Measurements from ENCODE around the gene GALNT18.
A peak's percentile ranks its signal among the peaks of the same experiment; 100 is the strongest.

The GALNT18 gene

GRCh38 chr11:11493698-11494097, 128.1 kb downstream of the GALNT18 start:
- DNase-seq: no peak

GRCh38 chr11:11491589-11491988, 130.2 kb downstream of the GALNT18 start:
- no peak for DNase-seq

DNA sequence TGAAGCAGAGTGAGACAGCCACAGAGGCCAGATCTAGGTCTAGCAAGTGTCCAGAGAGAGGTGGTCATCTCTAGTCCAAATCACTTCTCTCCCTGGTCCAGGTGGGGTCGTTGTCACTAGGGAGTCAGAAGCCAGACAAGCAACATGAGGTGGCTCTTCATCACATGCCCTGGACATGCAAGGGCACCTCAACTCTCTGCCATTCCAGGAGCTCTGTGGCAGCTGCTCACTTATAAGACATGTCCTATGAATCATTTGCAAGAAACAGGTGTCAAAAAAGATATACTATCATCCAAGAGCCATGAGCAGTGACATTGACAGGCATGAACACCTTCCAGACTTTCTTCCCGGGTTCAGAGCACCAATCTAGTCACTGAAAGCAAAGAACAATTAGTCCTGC, 130.8 kb downstream of the GALNT18 start:
- no peak for DNase-seq

DNA sequence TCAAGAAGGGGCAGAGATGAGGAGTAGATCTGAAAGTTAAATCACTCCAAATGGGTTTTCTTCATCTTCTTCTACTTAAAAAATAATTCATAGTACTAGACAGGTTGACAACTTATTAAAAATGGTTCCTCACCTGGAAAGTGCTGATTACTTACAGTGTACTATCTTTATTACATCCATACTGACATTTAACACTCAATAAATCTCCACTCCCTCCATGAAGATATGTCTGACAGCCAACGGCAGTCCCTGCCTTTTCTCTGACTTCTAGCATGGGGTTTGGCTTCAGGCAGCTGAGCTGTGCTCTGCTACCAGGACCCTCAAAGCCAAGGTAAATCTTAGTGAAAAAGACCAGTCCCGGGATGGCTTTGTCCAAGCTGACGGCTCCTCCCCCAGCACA, 135.4 kb downstream of the GALNT18 start:
- DNase-seq: no peak

GRCh38 chr11:11486002-11486401, 135.8 kb downstream of the GALNT18 start:
- DNase-seq: no peak

GRCh38 chr11:11483627-11484026, 138.2 kb downstream of the GALNT18 start:
- DNase-seq: no peak

GRCh38 chr11:11482730-11483129, 139.1 kb downstream of the GALNT18 start:
- DNase-seq: no peak

- DNase-seq: no peak
Observed at GRCh38 chr11:11481371-11481770, 140.4 kb downstream of the GALNT18 start.

GRCh38 chr11:11480971-11481370, 140.8 kb downstream of the GALNT18 start:
- DNase-seq: no peak

DNA sequence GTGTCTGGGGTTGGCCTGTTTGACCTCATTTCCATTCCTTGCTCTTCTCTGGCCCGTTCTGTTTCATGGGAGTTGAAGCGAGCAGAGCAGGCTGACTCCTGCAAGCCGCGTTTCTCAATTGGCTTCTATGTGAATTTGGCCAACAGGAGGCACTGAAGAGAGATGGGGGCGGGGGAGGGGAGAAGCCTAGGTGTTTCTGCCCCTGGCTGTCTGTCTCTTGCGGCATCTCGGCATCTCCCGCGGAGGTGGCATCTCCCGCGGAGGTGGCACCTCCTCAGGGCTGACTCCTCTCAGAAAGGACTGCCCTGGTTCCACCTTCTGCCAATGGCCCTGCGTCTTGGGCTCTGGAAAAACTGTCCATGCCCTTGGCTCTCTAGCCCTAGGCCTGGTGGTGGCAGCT, 143.1 kb downstream of the GALNT18 start:
- no peak for DNase-seq

GRCh38 chr11:11477695-11478420, 143.9 kb downstream of the GALNT18 start:
- no peak for DNase-seq

DNA sequence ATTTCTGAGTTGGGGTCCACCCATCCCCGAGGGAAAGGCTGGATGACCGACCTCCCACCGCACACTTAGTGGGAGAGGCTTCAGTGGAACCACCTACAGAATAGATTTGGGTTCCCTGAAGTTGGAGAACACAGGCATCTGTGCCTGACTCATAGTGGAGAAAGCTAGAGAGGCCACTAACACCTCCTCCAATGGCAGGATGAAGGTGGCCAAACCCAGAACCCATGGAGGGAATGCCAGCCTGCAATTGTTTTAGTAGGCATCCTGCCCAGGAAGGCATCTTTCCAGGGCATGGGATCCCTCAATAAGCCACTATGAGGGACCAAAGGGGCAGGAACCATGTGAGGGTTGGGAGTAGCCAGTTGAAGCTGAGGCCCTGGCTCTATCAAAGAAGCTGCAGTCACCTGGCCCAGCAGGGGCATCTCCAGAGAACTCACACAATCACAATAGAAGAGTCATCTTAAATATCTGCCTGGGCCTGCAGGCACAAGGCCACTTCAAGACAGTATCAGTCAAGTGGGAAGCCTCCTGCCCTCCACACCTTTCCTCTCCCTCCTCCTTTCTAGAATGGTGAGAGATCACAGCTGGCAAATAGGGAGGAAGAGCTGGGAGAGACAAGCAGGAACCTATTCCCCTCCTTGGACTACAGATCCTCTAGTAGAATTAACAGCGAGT, 144.7 kb downstream of the GALNT18 start:
- no peak for DNase-seq

DNA sequence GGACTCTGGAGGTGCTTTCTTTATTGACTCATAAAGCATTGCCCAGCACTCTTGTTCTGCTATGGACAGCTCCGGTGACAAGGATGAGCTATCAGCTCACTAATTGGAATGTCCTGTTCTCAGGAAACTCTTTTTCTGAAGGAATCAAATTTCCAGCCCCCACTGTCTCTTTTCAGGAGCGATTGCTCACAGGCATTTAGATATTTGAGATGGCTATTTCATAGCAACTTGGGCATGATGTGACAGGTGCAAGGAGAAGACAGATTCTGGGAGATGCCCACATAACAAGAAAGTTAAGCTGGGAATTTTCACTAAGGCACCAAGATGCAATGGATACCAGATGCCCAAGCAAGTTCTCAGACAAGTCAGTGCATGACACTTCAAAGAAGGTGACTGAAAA, 145.3 kb downstream of the GALNT18 start:
- no peak for DNase-seq

GRCh38 chr11:11472106-11472505, 149.7 kb downstream of the GALNT18 start:
- peak; percentile 34 for DNase-seq

- no peak for DNase-seq
Observed at GRCh38 chr11:11471201-11471600, 150.6 kb downstream of the GALNT18 start.

GRCh38 chr11:11468954-11469353, 152.9 kb downstream of the GALNT18 start:
- no peak for DNase-seq

- DNase-seq: no peak
Observed at GRCh38 chr11:11467312-11467711, 154.5 kb downstream of the GALNT18 start.

- peak; percentile 3 for DNase-seq
Observed at GRCh38 chr11:11464555-11464954, 157.2 kb downstream of the GALNT18 start.

- DNase-seq: peak; percentile 46
Observed at GRCh38 chr11:11463405-11463804, 158.4 kb downstream of the GALNT18 start.

- DNase-seq: no peak
Observed at GRCh38 chr11:11461473-11461872, 160.3 kb downstream of the GALNT18 start.

DNA sequence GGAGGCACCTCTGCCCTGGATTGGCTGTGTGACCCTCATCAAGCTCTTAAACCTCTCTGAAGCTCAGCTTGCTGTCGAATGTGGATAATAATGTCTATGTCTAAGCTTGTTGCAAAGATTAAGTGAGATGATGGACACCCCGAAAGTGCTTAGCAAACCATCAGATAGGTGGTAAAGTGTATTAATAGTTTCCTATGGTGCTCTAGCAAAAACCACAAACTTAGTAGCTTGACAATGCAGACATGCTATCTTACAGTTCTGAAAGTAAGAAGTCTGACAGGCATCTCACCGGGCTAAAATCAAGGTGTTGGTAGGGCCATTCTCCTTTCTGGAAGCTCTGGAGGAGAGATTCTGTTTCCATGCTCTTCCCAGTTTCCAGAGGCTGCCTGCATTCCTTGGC, 162.2 kb downstream of the GALNT18 start:
- no peak for DNase-seq

DNA sequence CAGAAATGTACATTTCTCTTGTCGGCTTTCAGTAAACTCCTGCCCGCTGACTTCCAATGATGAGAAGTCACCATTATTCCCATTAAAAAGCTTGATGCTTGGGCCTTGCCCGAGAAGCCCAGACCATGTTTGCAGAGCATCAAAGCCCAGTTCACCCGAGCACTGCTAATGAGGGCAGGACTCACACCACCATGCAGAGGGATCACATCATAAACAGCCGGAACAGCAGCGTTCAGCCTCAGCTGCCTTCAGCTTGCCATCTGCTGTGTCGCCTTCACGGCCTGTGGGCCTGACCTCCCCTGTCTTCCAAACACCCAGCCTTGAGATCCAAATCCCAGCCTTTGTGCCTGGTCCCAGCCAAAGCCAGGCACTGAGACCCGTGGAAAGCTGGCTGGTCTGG, 163.3 kb downstream of the GALNT18 start:
- DNase-seq: no peak

DNA sequence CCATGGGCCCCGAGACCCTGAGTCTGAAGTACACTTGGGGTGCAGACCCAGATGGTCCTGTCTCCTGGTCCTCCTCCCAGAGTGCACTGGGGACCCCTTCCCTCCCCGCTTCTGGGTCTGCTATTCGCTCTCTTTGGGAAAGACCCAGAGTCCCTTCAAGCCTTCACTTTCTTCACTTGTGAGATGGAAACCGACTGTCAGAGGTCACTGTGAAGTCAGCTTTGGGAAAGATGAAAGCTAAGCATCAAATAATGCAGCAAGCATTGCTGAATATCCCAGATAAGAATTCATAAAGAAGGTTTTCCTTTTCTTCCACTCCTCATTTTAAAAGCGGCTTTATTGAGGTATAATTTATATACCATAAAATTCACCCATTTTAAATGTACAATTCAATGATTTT, 163.8 kb downstream of the GALNT18 start:
- no peak for DNase-seq

GRCh38 chr11:11456866-11457265, 164.9 kb downstream of the GALNT18 start:
- DNase-seq: no peak

Data from MV-4-11 (cell line).